Glomerular visceral epithelial cell (primary cell): ENCODE data around the gene REG1B.

ENCODE experiments used
- DNase-seq: peaks from one replicate; pipeline ENCODE4 v3.0.0-alpha.2; 2016; ENCODE audit errors: extremely low spot score

Gene REG1B

GRCh38 chr2:79087785-79088364, at the start of gene REG1B:
Gene REG1B, minus strand, starts transcription at chr2:79087993. Its CDS starts 381 bp downstream, at chr2:79087612.
- DNase-seq: no peak

- DNase-seq: no peak
Measured at GRCh38 chr2:79131687-79132086, 43.9 kb upstream of the REG1B start.

GRCh38 chr2:79129804-79130203, 42.0 kb upstream of the REG1B start:
- DNase-seq: no peak

GRCh38 chr2:79129260-79129659, 41.5 kb upstream of the REG1B start:
- no peak for DNase-seq

- no peak for DNase-seq
Measured at GRCh38 chr2:79128406-79128805, 40.6 kb upstream of the REG1B start.

GRCh38 chr2:79125721-79125985, 37.9 kb upstream of the REG1B start:
- no peak for DNase-seq

GRCh38 chr2:79124907-79125720, 37.3 kb upstream of the REG1B start:
- no peak for DNase-seq

- no peak for DNase-seq
Measured at GRCh38 chr2:79122676-79123075, 34.9 kb upstream of the REG1B start.

GRCh38 chr2:79120194-79120713, 32.5 kb upstream of the REG1B start, which contains the start of gene REG1A:
Gene REG1A, plus strand, starts transcription at chr2:79120488. Its CDS starts 374 bp downstream, at chr2:79120862.
- DNase-seq: no peak

- no peak for DNase-seq
Measured at GRCh38 chr2:79116997-79117928, 29.5 kb upstream of the REG1B start.

- DNase-seq: no peak
Measured at GRCh38 chr2:79114797-79115494, 27.2 kb upstream of the REG1B start.

- DNase-seq: no peak
Measured at GRCh38 chr2:79112269-79112668, 24.5 kb upstream of the REG1B start.

GRCh38 chr2:79105259-79105658, 17.5 kb upstream of the REG1B start:
- DNase-seq: no peak

- DNase-seq: no peak
Measured at GRCh38 chr2:79103214-79103613, 15.4 kb upstream of the REG1B start.

GRCh38 chr2:79101024-79101423, 13.2 kb upstream of the REG1B start:
- no peak for DNase-seq

- no peak for DNase-seq
Measured at GRCh38 chr2:79100285-79100684, 12.5 kb upstream of the REG1B start.

- DNase-seq: no peak
Measured at GRCh38 chr2:79099140-79099686, 11.4 kb upstream of the REG1B start.

GRCh38 chr2:79097843-79098242, 10.1 kb upstream of the REG1B start:
- no peak for DNase-seq

GRCh38 chr2:79090693-79091092, 2.9 kb upstream of the REG1B start:
- no peak for DNase-seq

GRCh38 chr2:79086255-79086654, 1.5 kb downstream of the REG1B start:
- DNase-seq: no peak

GRCh38 chr2:79085382-79085781, 2.4 kb downstream of the REG1B start:
- DNase-seq: no peak
